ENCODE data around the gene UGT1A1.

UGT1A1 gene

DNA sequence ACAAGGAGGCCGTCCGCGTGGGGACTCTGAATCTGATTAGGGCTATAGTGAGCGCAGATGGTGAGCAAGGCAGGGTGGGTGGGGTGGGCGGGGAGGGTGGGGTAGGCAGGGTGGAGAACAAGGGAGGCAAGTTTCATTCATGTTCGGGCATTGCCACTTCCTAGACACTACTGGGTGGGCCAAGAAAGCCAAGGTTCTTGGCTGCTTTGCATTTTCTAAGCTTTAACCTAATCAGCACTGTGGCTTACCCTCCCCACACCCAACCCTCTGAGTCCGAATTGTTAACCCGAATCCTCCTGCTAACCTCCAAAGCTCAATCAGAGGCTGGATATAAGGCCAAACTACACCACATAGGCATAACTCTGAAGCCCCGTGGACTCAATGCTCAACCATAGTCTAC is 36.2 kb downstream of the UGT1A1 start:
- no peak for DNase-seq (ENCODE audit: low read depth)

GRCh38 chr2:233798335-233799086 is 38.4 kb downstream of the UGT1A1 start:
- DNase-seq (ENCODE audit: low read depth): no peak

DNA sequence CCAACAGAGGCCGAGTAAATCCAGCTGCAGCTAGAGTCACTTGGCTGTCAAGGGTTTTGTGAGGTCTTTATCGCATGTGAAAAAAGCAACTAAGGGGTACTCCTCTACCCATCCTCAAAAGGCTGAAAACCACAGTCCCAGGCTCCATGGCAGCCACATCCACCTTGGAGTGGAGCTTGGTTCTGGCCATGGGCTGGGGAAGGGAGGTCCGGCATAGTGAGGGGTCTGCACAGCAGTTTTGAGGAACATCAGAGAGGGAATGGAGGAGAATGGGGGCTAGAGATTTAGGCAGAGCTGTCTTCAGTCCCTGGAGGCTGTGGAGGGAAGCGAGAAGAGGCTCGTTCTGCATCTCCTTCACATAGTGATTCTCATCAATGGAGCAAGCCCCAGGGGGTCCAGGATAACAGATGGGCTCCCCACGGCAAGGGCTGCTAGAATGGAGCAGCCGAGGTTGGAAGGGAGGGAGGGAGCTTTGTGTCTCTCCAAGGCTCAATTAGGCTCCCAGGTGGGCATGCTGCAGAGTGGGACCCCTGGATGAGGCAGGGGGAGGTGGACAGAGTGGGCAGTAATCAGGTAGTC is 39.1 kb downstream of the UGT1A1 start:
- no peak for DNase-seq (ENCODE audit: low read depth)

DNA sequence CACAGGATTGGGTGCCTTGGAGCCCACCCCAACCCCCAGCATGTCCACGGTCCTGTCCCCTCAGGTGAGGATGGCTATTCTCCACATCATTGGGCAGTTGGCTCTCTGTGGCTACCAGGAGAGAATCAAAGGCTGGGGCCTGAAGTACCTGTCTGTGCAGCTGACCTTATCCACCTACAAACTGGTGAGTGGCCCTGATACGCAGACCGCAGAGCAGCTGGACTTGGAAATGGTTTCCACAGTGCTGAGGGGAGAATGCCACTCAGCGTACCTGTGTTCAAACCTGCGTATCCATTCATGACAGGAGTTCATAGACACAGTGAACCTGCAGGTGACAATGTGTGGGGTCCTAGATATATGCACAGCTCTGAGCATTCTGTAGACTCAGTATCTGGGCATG is 39.6 kb downstream of the UGT1A1 start:
- no peak for DNase-seq (ENCODE audit: low read depth)

DNA sequence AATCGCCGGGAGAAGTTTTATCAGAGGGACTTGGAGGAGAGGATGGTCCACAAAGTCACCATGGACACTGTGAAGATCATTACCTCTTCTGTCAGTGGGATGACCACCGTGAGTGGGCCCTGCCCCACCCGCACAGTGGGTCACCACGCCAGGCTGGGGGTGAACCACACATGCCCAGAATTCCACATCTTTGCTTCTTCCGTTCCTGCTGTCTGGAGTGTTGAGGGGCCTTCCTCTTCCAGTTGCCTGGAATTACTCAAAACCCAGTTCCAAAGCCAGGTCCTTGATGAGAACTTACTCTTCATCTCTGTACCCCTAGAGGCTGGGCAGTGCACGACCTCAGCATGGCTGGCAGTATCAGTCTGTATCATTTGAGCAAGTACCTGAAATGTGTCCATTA is 40.1 kb downstream of the UGT1A1 start:
- no peak for DNase-seq (ENCODE audit: low read depth)

- DNase-seq (ENCODE audit: low read depth): no peak
These were observed 41.5 kb downstream of the UGT1A1 start for GRCh38 chr2:233801357-233802131.

DNA sequence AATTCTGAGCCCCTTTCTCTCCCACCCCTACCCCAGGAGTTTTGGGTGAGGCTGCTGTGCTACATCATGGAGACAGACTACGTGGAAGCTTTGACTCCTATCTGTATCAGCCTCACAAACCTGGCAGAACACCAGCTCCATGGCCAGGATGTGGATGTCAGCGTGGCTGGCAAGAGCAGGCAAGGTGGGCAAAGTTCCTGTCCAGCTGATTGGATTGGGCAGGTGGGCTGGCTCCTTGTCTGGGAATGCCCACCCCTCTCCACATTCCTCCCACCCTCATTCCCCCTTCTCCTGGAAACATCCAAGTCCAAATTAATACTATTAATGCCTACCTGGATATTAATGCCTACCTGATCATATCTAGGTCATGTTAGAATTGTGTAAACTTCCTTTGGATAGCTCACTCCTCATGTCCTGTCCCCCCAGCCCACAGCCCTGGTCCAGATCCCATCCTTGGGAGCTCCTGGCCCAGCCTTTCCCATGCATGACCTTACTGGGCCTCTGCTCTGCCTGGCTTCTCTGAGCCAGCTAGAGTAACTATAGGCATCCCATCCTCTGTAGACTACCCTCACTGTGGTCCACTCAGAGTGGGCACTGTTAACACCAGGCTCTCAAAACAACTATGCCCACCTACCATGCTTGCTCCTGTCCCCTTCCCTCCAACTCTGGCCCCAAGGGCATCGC is 42.2 kb downstream of the UGT1A1 start:
- DNase-seq (ENCODE audit: low read depth): no peak

GRCh38 chr2:233803292-233803911 is 43.3 kb downstream of the UGT1A1 start:
- DNase-seq (ENCODE audit: low read depth): no peak

DNA sequence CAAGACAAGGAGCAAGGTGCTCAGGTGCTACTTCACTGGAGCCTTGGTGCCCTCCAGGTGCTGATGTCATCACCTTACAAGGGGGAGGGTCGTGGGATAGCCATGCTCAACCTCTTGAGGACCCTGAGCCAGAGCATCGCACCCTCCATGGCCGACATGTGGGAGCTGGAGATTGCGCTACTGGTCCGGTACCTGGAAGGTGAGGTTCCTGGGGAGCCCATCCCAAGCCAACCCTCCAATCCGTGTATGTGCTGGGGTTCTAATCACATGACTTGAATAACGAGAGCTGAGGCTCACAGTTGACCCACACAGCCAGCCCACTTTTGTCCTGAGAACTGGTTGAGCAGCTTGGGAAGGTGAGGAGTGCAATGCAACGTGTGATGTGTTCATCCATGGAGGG is 43.9 kb downstream of the UGT1A1 start:
- no peak for DNase-seq (ENCODE audit: low read depth)

DNA sequence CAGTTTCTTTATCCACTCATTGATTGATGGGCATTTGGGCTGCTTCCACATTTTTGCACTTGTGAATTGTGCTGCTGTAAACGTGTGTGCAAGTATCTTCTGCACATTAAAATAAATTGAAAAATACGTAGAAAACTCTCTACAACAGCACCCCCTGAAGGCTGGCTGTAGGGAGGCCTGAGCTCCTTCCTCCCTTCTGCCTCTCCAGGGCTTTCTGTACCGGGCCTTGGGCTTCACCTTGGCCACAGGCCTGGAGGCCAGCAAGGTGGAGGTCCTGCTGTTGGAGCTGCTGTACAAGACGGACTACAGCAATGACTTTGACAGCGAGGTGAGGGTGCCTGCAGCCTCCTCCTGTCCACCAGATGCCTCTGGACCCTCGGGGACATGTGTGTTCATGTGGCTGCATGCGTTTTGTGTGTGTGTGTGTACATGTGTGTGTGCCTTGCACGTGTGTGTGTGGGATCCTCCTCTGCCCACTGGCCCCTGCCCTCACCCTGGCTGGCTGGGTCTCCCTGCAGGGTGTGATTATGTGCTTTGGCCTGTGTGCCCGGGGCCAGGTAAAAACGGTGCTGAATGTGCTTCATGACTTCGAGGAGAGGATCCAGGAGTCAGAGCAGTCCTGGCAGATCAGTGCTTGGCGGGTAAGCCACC is 47.3 kb downstream of the UGT1A1 start:
- no peak for DNase-seq (ENCODE audit: low read depth)

GRCh38 chr2:233807966-233808935 is 48.2 kb downstream of the UGT1A1 start:
- no peak for DNase-seq (ENCODE audit: low read depth)

- DNase-seq (ENCODE audit: low read depth): no peak
These were observed 50.3 kb downstream of the UGT1A1 start for GRCh38 chr2:233810385-233810784.

DNA sequence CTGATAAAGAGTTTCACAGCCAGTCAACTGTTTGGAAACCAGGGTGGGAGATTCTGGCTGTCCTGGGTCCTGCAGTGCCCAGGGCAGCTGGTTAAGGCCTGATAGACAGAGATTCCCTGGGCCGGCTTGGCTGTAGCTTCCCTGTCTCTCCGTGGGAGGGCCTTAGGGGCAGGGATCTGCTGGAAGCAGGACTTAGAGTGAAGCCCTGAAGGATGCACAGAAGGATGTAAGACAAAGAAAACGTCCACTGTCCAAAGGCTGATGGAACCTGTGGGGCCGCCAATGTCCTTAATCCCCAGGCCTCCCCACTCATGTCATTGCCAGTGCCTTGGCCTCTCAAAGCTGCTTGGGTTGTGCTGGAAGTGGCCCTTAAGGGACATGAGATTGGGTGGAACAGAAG is 51.0 kb downstream of the UGT1A1 start:
- DNase-seq (ENCODE audit: low read depth): no peak

- DNase-seq (ENCODE audit: low read depth): no peak
These were observed 51.7 kb downstream of the UGT1A1 start for GRCh38 chr2:233811732-233812131.

DNA sequence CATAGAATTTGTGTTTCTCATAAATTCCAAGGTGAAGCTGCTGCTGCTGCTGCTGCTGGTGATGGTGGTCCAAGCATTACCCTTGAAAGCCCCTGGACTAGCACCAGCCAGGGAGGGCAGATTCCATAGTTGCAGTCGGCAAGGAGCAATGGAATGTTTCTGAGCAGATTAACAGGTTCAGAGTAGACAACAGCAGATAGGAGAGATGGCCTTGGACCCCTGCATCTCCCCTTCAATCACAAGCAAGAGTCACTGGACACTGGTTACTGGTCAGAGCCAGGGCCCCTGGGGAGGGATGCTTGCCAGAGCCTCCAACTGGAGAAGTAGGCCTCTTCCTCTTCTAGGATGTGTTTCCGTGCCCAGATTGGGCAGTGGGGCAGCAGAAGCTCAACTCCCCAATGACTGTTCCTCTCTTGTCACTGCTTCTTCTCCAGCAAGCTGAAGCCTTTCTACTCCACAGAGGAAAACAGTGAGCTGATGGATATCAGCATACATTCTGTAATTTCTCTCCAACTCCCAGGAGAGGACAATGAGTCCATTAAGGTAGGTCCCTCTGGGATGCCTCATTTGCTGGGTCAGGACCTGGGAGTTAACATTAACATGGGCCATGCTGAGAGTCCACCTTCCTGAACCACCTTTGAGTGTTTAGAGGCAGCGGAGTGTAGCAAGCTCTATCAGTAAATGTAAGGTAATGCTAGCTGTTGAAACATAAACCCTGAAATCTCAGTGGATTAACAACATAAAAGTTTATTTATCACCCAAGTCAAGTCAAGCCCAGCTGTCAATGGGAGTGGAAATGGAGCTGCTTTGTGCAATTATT is 53.4 kb downstream of the UGT1A1 start:
- no peak for DNase-seq (ENCODE audit: low read depth)

GRCh38 chr2:233814056-233814835 is 54.2 kb downstream of the UGT1A1 start:
- DNase-seq (ENCODE audit: low read depth): no peak

- no peak for DNase-seq (ENCODE audit: low read depth)
These were observed 55.8 kb downstream of the UGT1A1 start for GRCh38 chr2:233815861-233816260.

DNA sequence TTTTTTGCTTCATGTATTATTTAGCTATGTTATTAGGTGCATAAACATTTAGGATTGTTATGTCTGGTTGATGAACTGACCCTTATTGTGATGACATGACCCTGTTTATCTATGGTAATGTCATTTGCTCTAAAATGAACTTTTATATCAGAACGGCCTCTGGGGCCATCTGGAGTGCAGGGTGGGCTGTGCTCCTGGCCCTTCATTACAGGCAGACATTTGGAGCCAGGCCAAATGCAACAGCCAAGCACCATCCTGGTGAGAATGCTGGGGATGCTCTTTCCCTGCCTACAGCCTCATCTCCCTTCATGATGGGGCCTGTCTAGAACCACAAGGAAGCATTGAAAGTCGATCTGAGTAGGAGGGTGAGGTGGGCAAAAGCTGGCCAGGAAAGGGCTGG is 56.3 kb downstream of the UGT1A1 start:
- no peak for DNase-seq (ENCODE audit: low read depth)

GRCh38 chr2:233816771-233817170 is 56.7 kb downstream of the UGT1A1 start:
- no peak for DNase-seq (ENCODE audit: low read depth)
